Ovary (tissue), 9 donors: ENCODE results near the gene ISCU. TPM values are rescaled to one million over a fixed set of nuclear protein-coding genes. Genes with fewer than 3 reads are reported as not detected.

Experiments
- DNase-seq, 5 donors: peaks; one replicate each; pipeline ENCODE4 v3.0.0-alpha.2; 2019 to 2020
- H3K27ac ChIP-seq, 2 donors: fragments of 200-600 bp; one replicate each; pipeline versions ENCODE4 v1.5.1 to v1.8.0; 2019 to 2022
- H3K27me3 ChIP-seq: fragments of 200-600 bp; one replicate; pipeline ENCODE4 v1.8.0; 2022
- H3K36me3 ChIP-seq: fragments of 200-600 bp; sonication (generic); one replicate; pipeline ENCODE4 v1.5.1; 2019
- H3K4me1 ChIP-seq: one replicate; pipeline ENCODE4 v1.8.1; 2013; ENCODE audit warnings: mild to moderate bottlenecking, moderate library complexity; ENCODE audit not compliant: insufficient read depth
- H3K4me3 ChIP-seq: fragments of 200-600 bp; sonication (generic); one replicate; pipeline ENCODE4 v1.5.1; 2017
- H3K9me3 ChIP-seq, 2 donors: fragments of 200-600 bp in 1 of 2; sonication (generic) in 1 of 2; one replicate each; pipeline versions ENCODE4 v1.5.1 to v1.8.1; 2013 to 2019; ENCODE audit warnings: mild to moderate bottlenecking in 1 of 2, moderate library complexity in 1 of 2
- CTCF ChIP-seq, 3 donors: fragments of 450-650 bp in 2 of 3; fragments of 200-600 bp in 1 of 3; IDR thresholded peaks; one replicate each; pipeline versions ENCODE4 v1.5.1 to v1.8.0; 2016 to 2022; ENCODE audit warnings: antibody characterized with exemption in 3 of 3, mild to moderate bottlenecking in 1 of 3
- EP300 ChIP-seq: sonication (generic); formaldehyde crosslinking; IDR thresholded peaks from one replicate; pipeline ENCODE4 v1.6.1; 2017; ENCODE audit warnings: antibody characterized with exemption
- POLR2A ChIP-seq: fragments of 450-650 bp; IDR thresholded peaks from one replicate; pipeline ENCODE4 v1.6.1; 2017; ENCODE audit warnings: antibody characterized with exemption, mild to moderate bottlenecking, moderate library complexity
- WGBS, 3 donors: extraction: QIAGEN DNeasy Blood & Tissue Kit in 1 of 3; methylation state at CpG; one replicate each; pipeline versions ENCODE4 v1.1.5 to v1.1.7; 2013 to 2017; 5-methylcytosine and 5-hydroxymethylcytosine counted together
- intact Hi-C, 4 donors: fragments of 100-400 bp; cut with DNase I; formaldehyde crosslinking; loops; one replicate each; pipeline versions ENCODE4 v1.11.0 to v1.15.1; 2022 to 2023
- polyA plus RNA-seq, 2 donors: library from polyadenylated mRNA; stranded (reverse); fragments of 200-250 nt in 1 of 2; fragments of 350-450 nt in 1 of 2; fragmentation: Illumina TruSeq in 1 of 2; extraction: RNeasy Lipid Tissue Mini Kit (QIAGEN cat#74804) in 1 of 2; gene quantifications; one replicate each; pipeline ENCODE4 v1.2.3, GENCODE V29; 2013 to 2014
- total RNA-seq, 7 donors: library from RNA; depleted of rRNA in 2 of 7; stranded (reverse); fragments of >200 nt in 2 of 7; fragmentation: NEBNext Ultra II Directional in 3 of 7; extraction: Animal tissue kit (Norgen Biotek cat#: 25700) in 3 of 7; gene quantifications; one replicate each; pipeline versions ENCODE4 v1.1.0 to v1.2.4, GENCODE V29; 2016 to 2023
- donor health status: DM: no; HTN: no; CAD: no; lungs with moderate emphysema.
- donor health status: DM: no; HTN: no; CAD: no.
- donor health status: Bipolar disorder and iron deficiency.
- donor health status: DM: yes; HTN: yes; CAD: no.
- donor health status: DM: no; HTN: no; CAD: no.
- donor health status: DM: yes; HTN: yes; CAD: no.

ISCU gene
- total and polyA plus RNA-seq, 9 donors = 110 to 298 (median 169) TPM

DNA sequence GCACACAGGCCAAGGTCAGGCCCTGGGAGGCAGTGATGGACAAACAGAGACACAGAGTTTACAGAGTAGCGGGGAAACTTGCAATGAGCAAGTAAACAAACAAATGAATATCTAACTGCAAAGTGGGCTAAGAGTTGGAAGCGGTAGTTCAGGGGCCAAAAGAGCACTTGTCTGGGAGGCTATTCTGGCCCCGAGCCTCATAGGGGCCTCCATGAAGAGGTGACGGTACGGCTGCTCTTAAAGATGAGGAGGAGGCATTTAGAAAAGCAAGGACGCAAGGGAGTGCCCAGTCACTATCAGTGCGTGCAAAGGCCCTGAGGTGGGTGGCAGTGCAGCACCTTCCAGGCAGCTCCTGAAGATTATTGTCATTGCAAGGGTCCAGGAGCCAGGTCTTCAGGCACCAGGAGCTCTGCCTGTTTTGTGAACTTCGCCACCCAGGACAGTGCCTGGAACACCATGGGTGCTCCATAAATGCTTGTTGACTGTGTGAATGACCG is 39.9 kb downstream of the ISCU start:
- Histone ChIP-seq H3K9me3 (no peaks in the 10 kb centered on the region), H3K4me1 (peaks cover 3% of the 10 kb centered on the region), H3K27ac (no peak overlapping the region), H3K4me3 (no peak overlapping the region), H3K36me3 (no peaks in the 10 kb centered on the region), H3K27me3 (no peaks in the 10 kb centered on the region)
- intact Hi-C loops = no loop called here
- DNase-seq = no peak
- WGBS, 3 donors = 97% methylated on average over 9 of the region's 9 CpGs
- TF ChIP-seq CTCF (IDR thresholded peaks at IDR 0.05) = no peak
- no peak for TF ChIP-seq POLR2A
- TF ChIP-seq EP300 = no peak

DNA sequence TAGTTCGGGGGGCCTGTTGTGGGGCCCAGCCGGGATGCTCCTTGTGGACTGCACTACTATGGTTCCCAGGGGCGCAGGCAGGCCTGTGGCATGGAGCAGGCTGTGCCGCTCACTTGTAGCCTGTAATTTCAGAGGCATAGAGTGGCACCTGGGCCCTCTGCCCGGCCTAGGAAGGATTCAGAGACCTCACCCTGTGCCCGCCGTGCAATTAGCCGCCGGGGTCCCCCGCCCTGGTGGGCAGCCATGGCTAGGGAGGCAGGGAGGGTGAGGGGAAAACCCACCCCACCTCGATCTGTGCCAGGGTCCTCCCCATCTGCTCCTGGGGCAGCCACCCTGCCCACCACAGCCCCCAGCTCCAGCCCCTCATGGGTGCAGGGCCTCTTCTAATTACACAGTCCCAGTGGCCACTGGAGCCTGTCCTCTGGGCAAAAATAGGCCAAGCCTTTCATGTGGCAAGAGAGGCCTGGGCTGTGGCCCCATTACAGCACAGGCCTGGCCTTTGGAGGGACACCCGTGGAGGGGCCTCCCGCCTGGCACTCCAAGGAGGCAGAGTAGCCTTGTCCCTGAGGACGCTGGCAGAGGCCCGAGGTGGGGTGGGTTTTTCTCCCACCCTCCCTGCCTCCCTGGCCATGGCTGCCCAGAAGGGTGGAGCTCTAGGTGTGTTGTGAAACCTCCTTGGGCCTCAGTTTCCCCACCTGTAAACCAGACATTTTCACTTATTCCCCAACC is 40.7 kb downstream of the ISCU start:
- TF ChIP-seq EP300 (no peak), POLR2A (no peak), CTCF (IDR thresholded peaks at IDR 0.05) (no peak)
- Histone ChIP-seq H3K36me3 (no peaks in the 10 kb centered on the region), H3K9me3 (no peaks in the 10 kb centered on the region), H3K4me1 (peaks cover 3% of the 10 kb centered on the region), H3K27ac (no peak overlapping the region), H3K27me3 (no peaks in the 10 kb centered on the region), H3K4me3 (no peak overlapping the region)
- intact Hi-C loops = no loop called here
- DNase-seq = no peak
- WGBS, 3 donors = 89 to 94% (median 93%) methylated on average over 15 of the region's 15 CpGs

DNA sequence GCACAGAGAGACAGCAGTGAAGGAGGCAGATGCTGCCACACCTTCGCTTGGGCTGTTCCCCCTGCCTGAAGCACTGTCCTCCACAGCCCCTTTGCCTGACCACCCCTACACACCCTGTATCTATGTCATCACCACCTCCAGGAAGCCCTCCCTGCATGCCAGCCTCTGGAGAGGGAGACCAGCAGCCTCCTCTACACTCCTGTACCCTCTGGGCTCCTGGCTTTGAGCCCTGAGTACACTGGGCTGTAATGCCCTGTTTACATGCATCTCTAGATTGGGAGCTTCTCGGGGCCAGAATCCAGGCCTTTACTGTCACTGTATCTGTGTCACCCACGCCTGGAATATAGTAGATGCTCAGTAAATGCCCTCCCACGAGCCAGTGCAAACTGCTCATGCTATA is 41.3 kb downstream of the ISCU start:
- Histone ChIP-seq H3K36me3 (no peaks in the 10 kb centered on the region), H3K27me3 (no peaks in the 10 kb centered on the region), H3K4me1 (peaks cover 3% of the 10 kb centered on the region), H3K9me3 (no peaks in the 10 kb centered on the region), H3K4me3 (no peak overlapping the region), H3K27ac (no peak overlapping the region)
- 90 to 96% (median 93%) methylated on average over 4 of the region's 4 CpGs for WGBS, 3 donors
- DNase-seq = no peak
- intact Hi-C loops = no loop called here
- no peak for TF ChIP-seq CTCF (IDR thresholded peaks at IDR 0.05)
- no peak for TF ChIP-seq EP300
- TF ChIP-seq POLR2A = no peak

DNA sequence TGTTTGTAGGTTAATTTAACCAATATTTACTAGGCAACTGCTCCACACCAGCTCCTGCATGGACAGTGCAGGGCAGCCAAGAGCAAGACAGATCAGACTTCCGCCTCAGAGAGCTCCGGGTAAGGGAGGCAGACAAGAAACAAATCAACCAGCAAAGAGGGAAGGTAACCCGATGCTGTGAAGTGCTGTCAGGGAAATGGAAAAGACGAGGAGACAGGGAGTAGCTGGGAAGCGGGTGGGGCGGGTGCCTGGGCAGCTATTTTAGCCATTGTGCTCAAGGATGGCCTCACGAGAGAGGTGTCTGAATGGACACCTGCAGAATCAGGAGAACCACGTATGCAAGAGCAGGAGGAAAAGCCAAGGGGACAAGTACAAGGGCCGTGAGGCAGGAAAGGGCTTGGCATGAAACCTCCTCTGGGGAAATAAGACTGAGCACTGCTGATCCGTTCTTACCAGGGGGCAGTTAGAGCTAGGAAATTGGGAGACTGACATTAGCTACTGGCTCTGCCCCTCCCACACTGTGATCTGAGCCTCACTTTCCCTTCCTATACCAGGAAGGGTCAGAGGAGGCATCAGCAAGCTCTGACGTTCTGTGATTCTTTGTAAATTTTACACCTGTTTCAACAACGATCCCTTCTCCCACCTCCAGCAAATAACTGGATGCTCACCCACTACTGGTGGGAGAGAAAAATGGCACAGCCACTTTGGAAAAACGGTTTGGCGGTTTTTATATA is 42.0 kb downstream of the ISCU start:
- no peak for TF ChIP-seq CTCF (IDR thresholded peaks at IDR 0.05)
- no peak for TF ChIP-seq POLR2A
- no peak for TF ChIP-seq EP300
- Histone ChIP-seq H3K36me3 (no peaks in the 10 kb centered on the region), H3K27ac (no peak overlapping the region), H3K4me1 (peaks cover 3% of the 10 kb centered on the region), H3K4me3 (no peak overlapping the region), H3K9me3 (no peaks in the 10 kb centered on the region), H3K27me3 (no peaks in the 10 kb centered on the region)
- intact Hi-C loops = no loop called here
- 54 to 64% (median 55%) methylated on average over 14 of the region's 14 CpGs for WGBS, 3 donors
- DNase-seq = no peak
